Activated naive CD8-positive, alpha-beta T cell treated with anti-CD3 and anti-CD28 coated beads, Interleukin-2, amount 10 ng/mL, durations not matched to agents 7 days and 5 days (primary cell): ENCODE results near the gene RBM6. TPM values are rescaled to one million over a fixed set of nuclear protein-coding genes. Genes with fewer than 3 reads are reported as not detected.
A peak's percentile ranks its signal among the peaks of the same experiment; 100 is the strongest.
"Not testable (repeated sequence)": the region's sequence is repeated elsewhere in the genome, so short reads cannot be mapped to it uniquely, and the experiment has no call there.

Experiments used
- ATAC-seq: fragments of 150-1000 bp; cut with Tn5 transposase; one replicate; pipeline ENCODE4 v1.10.0; 2021; ENCODE audit warnings: low read depth, moderate library complexity
- POLR2A ChIA-PET: fragments of 350-600 bp; sonication (Branson Sonifier 250); formaldehyde crosslinking; loops from one replicate; lab custom pipeline; 2021; ENCODE audit warnings: antibody characterized with exemption; lab: Charles Lee
- DNase-seq: peaks from one replicate; pipeline ENCODE4 v3.0.0; 2021
- H3K27ac Mint-ChIP-seq: one replicate; pipeline ENCODE4 v1.8.0; 2022; ENCODE audit warnings: mild to moderate bottlenecking, mixed read lengths
- H3K27me3 Mint-ChIP-seq: one replicate; pipeline ENCODE4 v1.8.0; 2022; ENCODE audit warnings: mild to moderate bottlenecking, moderate library complexity, mixed read lengths
- H3K36me3 Mint-ChIP-seq: one replicate; pipeline ENCODE4 v1.8.0; 2021; ENCODE audit warnings: mild to moderate bottlenecking, mixed read lengths
- H3K4me1 Mint-ChIP-seq: one replicate; pipeline ENCODE4 v1.8.0; 2021; ENCODE audit warnings: mixed read lengths
- H3K4me3 Mint-ChIP-seq: one replicate; pipeline ENCODE4 v1.8.0; 2022; ENCODE audit warnings: mild to moderate bottlenecking, moderate library complexity, mixed read lengths
- H3K9me3 Mint-ChIP-seq: one replicate; pipeline ENCODE4 v1.8.0; 2021; ENCODE audit warnings: mixed read lengths
- total RNA-seq, 2 experiments: library from RNA; stranded (reverse); gene quantifications; one replicate each; pipeline ENCODE4 v1.2.3, GENCODE V29; 2021

Gene RBM6
- total RNA-seq: 100 to 1,000 TPM; 147 TPM

GRCh38 chr3:49939858-49940666, at the start of gene RBM6:
Gene RBM6, plus strand, starts transcription at chr3:49940150. Its CDS starts 22,492 bp downstream, at chr3:49962642.
- POLR2A ChIA-PET: interaction anchor here (0.6 to 3.5 kb wide), 12 partner anchors 8 to 400 kb away, joined by 3 to 55 read pairs (median 4); partner anchors contain the start of genes MON1A, RBM5 and TRAIP

GRCh38 chr3:49895791-49896190, 44.2 kb upstream of the RBM6 start:
- no peaks in the 10 kb centered on the region for H3K9me3 Mint-ChIP-seq
- no peaks in the 10 kb centered on the region for H3K36me3 Mint-ChIP-seq
- ATAC-seq: no peak
- DNase-seq: no peak
- POLR2A ChIA-PET: no interaction called here
- H3K4me3 Mint-ChIP-seq: no peak overlapping the region
- no peaks in the 10 kb centered on the region for H3K4me1 Mint-ChIP-seq
- no peak overlapping the region for H3K27ac Mint-ChIP-seq
- H3K27me3 Mint-ChIP-seq: no peaks in the 10 kb centered on the region

More at GRCh38 chr3:49939858-49940666, at the start of gene RBM6:
- H3K27ac Mint-ChIP-seq: peak within 1 kb of the TSS; percentile 99
- peaks cover 11% of the 10 kb centered on the region for H3K4me1 Mint-ChIP-seq
- no peaks in the 10 kb centered on the region for H3K27me3 Mint-ChIP-seq
- no peaks in the 10 kb centered on the region for H3K9me3 Mint-ChIP-seq
- ATAC-seq (peak; percentile 99), DNase-seq (peak; percentile 93)
- H3K4me3 Mint-ChIP-seq: peak within 1 kb of the TSS; percentile 99
- peaks cover 15% of the 10 kb centered on the region for H3K36me3 Mint-ChIP-seq

GRCh38 chr3:49896345-49896744, 43.6 kb upstream of the RBM6 start:
- H3K4me3 Mint-ChIP-seq: no peak overlapping the region
- no peaks in the 10 kb centered on the region for H3K36me3 Mint-ChIP-seq
- ATAC-seq: no peak
- no peaks in the 10 kb centered on the region for H3K9me3 Mint-ChIP-seq
- POLR2A ChIA-PET: no interaction called here
- H3K4me1 Mint-ChIP-seq: peaks cover 3% of the 10 kb centered on the region
- peak overlapping the region; percentile 8 for H3K27ac Mint-ChIP-seq
- no peaks in the 10 kb centered on the region for H3K27me3 Mint-ChIP-seq
- no peak for DNase-seq

- no peak for DNase-seq
- no peak for ATAC-seq
- H3K4me1 Mint-ChIP-seq: peaks cover 6% of the 10 kb centered on the region
Observed at GRCh38 chr3:49898991-49899390, 41.0 kb upstream of the RBM6 start.

GRCh38 chr3:49899815-49900214, 40.1 kb upstream of the RBM6 start:
- DNase-seq (no peak), ATAC-seq (no peak)
- no peaks in the 10 kb centered on the region for H3K27me3 Mint-ChIP-seq
- no peaks in the 10 kb centered on the region for H3K9me3 Mint-ChIP-seq
- H3K4me3 Mint-ChIP-seq: no peak overlapping the region
- no peak overlapping the region for H3K27ac Mint-ChIP-seq
- peaks cover 2% of the 10 kb centered on the region for H3K36me3 Mint-ChIP-seq
- H3K4me1 Mint-ChIP-seq: peaks cover 7% of the 10 kb centered on the region
- POLR2A ChIA-PET: interaction anchor here (0.7 kb wide), 1 partner anchor 61 kb away, joined by 3 read pairs; no protein-coding TSS in a partner anchor

More at GRCh38 chr3:49898991-49899390, 41.0 kb upstream of the RBM6 start:
- Mint-ChIP-seq H3K9me3 (no peaks in the 10 kb centered on the region), H3K27me3 (no peaks in the 10 kb centered on the region), H3K4me3 (no peak overlapping the region), H3K27ac (no peak overlapping the region), H3K36me3 (peaks cover 1% of the 10 kb centered on the region)
- POLR2A ChIA-PET: no interaction called here

GRCh38 chr3:49900491-49901153, 39.3 kb upstream of the RBM6 start:
- H3K36me3 Mint-ChIP-seq: peaks cover 2% of the 10 kb centered on the region
- H3K27me3 Mint-ChIP-seq: no peaks in the 10 kb centered on the region
- H3K4me1 Mint-ChIP-seq: peaks cover 12% of the 10 kb centered on the region
- no peak overlapping the region for H3K27ac Mint-ChIP-seq
- no peak overlapping the region for H3K4me3 Mint-ChIP-seq
- POLR2A ChIA-PET: interaction anchor here (1.3 kb wide), 1 partner anchor 11 kb away, joined by 3 read pairs; no protein-coding TSS in a partner anchor
- no peaks in the 10 kb centered on the region for H3K9me3 Mint-ChIP-seq
- DNase-seq (no peak), ATAC-seq (no peak)

- no peak for ATAC-seq
- Mint-ChIP-seq H3K36me3 (peaks cover 2% of the 10 kb centered on the region), H3K9me3 (no peaks in the 10 kb centered on the region), H3K4me3 (no peak overlapping the region), H3K4me1 (peaks cover 20% of the 10 kb centered on the region), H3K27ac (no peak overlapping the region), H3K27me3 (no peaks in the 10 kb centered on the region)
- DNase-seq: no peak
- POLR2A ChIA-PET: interaction anchor here (0.6 to 1.3 kb wide), 3 partner anchors 12 to 1202 kb away, joined by 3 to 4 read pairs (median 3); partner anchors contain the start of gene MON1A
Observed at GRCh38 chr3:49901366-49902339, 38.3 kb upstream of the RBM6 start.

- POLR2A ChIA-PET: interaction anchor here (0.6 to 1.1 kb wide), 3 partner anchors 27 to 1203 kb away, joined by 3 to 4 read pairs (median 4); partner anchors contain the start of gene MON1A
- no peak overlapping the region for H3K27ac Mint-ChIP-seq
- DNase-seq: no peak
- H3K4me3 Mint-ChIP-seq: peak overlapping the region; percentile 96
- H3K4me1 Mint-ChIP-seq: peaks cover 24% of the 10 kb centered on the region
- H3K27me3 Mint-ChIP-seq: no peaks in the 10 kb centered on the region
- H3K36me3 Mint-ChIP-seq: peaks cover 2% of the 10 kb centered on the region
- no peak for ATAC-seq
- no peaks in the 10 kb centered on the region for H3K9me3 Mint-ChIP-seq
Observed at GRCh38 chr3:49902511-49903345, 37.2 kb upstream of the RBM6 start.

- ATAC-seq: peak; percentile 97
Observed at GRCh38 chr3:49903451-49904424, 36.2 kb upstream of the RBM6 start, which contains the start of gene MST1R. Gene MST1R, minus strand, starts transcription at chr3:49903873. Its CDS starts 264 bp downstream, at chr3:49903609.

GRCh38 chr3:49904448-49904847, 35.5 kb upstream of the RBM6 start:
- not testable (repeated sequence) for DNase-seq, H3K9me3 Mint-ChIP-seq, H3K36me3 Mint-ChIP-seq, ATAC-seq, H3K27me3 Mint-ChIP-seq
- H3K4me3 Mint-ChIP-seq: peak overlapping the region; percentile 96
- POLR2A ChIA-PET: interaction anchor here (0.6 to 1.8 kb wide), 5 partner anchors 25 to 185 kb away, joined by 3 to 7 read pairs (median 6); partner anchors contain the start of genes AMIGO3, INKA1, MON1A and RBM6
- H3K27ac Mint-ChIP-seq: peak overlapping the region; percentile 95
- H3K4me1 Mint-ChIP-seq: peaks cover 24% of the 10 kb centered on the region

More at GRCh38 chr3:49903451-49904424, 36.2 kb upstream of the RBM6 start, which contains the start of gene MST1R:
- Mint-ChIP-seq H3K9me3 (no peaks in the 10 kb centered on the region), H3K4me3 (peak within 1 kb of the TSS; percentile 96), H3K27ac (peak within 1 kb of the TSS; percentile 95), H3K36me3 (peaks cover 2% of the 10 kb centered on the region), H3K4me1 (peaks cover 24% of the 10 kb centered on the region), H3K27me3 (no peaks in the 10 kb centered on the region)
- DNase-seq: peak; percentile 96
- POLR2A ChIA-PET: interaction anchor here (0.6 to 1.8 kb wide), 5 partner anchors 26 to 185 kb away, joined by 3 to 7 read pairs (median 6); partner anchors contain the start of genes AMIGO3, INKA1, MON1A and RBM6
